ENCODE results near the gene S100A5. TPM values are rescaled to one million over a fixed set of nuclear protein-coding genes. Genes with fewer than 3 reads are reported as not detected.

Gene S100A5
- total RNA-seq, 2 experiments from 2014 or later, result not detected

DNA sequence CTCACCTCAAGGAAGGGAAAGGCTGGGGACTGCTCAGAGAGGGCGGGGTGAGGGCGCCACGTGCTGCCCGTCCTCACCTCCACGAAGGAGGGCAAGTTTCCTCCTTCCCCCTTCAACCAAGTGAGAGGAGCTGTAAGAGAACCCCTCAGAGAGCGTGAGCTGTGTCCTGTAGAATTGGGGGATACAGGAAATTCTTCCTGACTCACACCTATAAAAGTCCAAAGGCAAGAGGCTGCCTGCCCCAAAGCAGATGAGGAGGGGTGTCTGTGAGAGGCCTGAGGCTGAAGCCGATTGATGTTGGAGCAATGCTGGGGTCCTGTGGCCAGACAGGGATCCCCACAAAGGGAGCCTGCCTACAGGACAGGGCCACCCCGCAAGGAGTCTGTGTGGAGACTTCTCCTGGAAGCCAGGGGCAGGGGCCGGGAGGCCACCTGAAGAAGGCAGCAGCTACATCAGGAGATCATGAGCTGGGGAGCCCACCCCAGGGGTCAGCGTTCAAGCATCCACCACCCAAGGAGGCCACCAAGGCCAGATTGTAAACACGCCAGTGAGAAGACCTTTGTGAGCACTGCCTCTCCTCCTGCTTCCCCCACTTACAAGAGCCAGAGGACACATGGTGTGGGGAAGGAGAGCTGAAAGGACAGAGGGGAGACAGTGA, 32.7 kb downstream of the S100A5 start:
- no peak overlapping the region for H3K4me3 ChIP-seq (ENCODE audit: low read depth, low read length, poor library complexity, severe bottlenecking)
- no TSS peak for BruUV-seq (replicated peaks)
- no peak for TF ChIP-seq EZH2phosphoT487 (IDR thresholded peaks at IDR 0.05; ENCODE audit: borderline replicate concordance, low read depth, low read length)
- TF ChIP-seq, protein P1, sequence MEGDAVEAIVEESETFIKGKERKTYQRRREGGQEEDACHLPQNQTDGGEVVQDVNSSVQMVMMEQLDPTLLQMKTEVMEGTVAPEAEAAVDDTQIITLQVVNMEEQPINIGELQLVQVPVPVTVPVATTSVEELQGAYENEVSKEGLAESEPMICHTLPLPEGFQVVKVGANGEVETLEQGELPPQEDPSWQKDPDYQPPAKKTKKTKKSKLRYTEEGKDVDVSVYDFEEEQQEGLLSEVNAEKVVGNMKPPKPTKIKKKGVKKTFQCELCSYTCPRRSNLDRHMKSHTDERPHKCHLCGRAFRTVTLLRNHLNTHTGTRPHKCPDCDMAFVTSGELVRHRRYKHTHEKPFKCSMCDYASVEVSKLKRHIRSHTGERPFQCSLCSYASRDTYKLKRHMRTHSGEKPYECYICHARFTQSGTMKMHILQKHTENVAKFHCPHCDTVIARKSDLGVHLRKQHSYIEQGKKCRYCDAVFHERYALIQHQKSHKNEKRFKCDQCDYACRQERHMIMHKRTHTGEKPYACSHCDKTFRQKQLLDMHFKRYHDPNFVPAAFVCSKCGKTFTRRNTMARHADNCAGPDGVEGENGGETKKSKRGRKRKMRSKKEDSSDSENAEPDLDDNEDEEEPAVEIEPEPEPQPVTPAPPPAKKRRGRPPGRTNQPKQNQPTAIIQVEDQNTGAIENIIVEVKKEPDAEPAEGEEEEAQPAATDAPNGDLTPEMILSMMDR (conservative IDR thresholded peaks at IDR 0.05; ENCODE audit: low read length), result no peak
- no peaks in the 10 kb centered on the region for H3K36me3 ChIP-seq (ENCODE audit: insufficient read depth, low read length)
- no peaks in the 10 kb centered on the region for H3K9me3 ChIP-seq (ENCODE audit: low read length)
- POLR2A ChIA-PET, result interaction anchor here (1.1 kb wide), 1 partner anchor 64 kb away, joined by 3 read pairs; no protein-coding TSS in a partner anchor
- no peaks in the 10 kb centered on the region for H3K79me2 ChIP-seq (ENCODE audit: insufficient read depth, low read depth, low read length)
- H3K27ac ChIP-seq (ENCODE audit: low read depth, low read length, poor library complexity, severe bottlenecking), result no peak overlapping the region
- intact Hi-C loops (cut with micrococcal nuclease; ENCODE audit: unreplicated experiment), result no loop called here
- H3K9me2 ChIP-seq (ENCODE audit: insufficient read depth, low read length), result no peaks in the 10 kb centered on the region
- no peaks in the 10 kb centered on the region for H3K4me1 ChIP-seq (ENCODE audit: insufficient read depth, low read length, poor library complexity, severe bottlenecking)
- no peaks in the 10 kb centered on the region for H4K20me1 ChIP-seq (ENCODE audit: insufficient read depth, low read length)
- no peak for DNase-seq (ENCODE audit: low spot score)
- no peak overlapping the region for H3K4me2 ChIP-seq (ENCODE audit: low read length)
- CTCF ChIA-PET (ENCODE audit: unreplicated experiment), result no interaction called here
- no peak overlapping the region for H2AFZ ChIP-seq (ENCODE audit: low read length)

DNA sequence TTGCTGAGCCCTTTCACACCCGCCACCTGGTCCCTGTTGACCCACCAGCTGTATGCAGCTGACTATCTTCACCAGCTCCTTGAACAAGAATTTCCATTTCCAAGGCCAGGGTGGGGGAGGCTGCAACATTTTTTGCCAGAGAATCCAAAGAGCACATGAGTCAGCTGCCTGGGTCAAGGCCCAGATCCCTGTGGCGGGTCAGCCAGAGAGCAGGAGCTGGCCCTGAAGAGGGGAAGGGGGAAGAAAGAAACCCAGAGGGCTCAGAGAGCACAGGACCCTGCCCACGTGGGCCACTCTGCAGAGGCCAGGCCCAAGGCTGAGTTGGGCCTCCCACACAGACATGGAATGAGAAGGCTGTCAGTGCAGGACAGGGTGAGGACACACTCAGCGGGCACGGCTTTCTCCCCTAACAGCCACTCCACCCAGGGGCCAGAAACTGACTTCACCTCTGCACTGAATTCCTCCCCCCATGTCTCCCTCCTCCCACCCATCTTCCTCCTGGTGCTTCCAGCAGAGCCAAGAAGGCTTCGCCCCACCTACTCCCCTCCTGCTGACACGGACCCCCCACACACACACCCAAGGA, 33.8 kb downstream of the S100A5 start:
- DNase-seq (ENCODE audit: low spot score), result no peak
- POLR2A ChIA-PET, result no interaction called here
- no peak overlapping the region for H3K4me3 ChIP-seq (ENCODE audit: low read depth, low read length, poor library complexity, severe bottlenecking)
- no peak overlapping the region for H3K27ac ChIP-seq (ENCODE audit: low read depth, low read length, poor library complexity, severe bottlenecking)
- no peaks in the 10 kb centered on the region for H4K20me1 ChIP-seq (ENCODE audit: insufficient read depth, low read length)
- intact Hi-C loops (cut with micrococcal nuclease; ENCODE audit: unreplicated experiment), result no loop called here
- H3K9me2 ChIP-seq (ENCODE audit: insufficient read depth, low read length), result no peaks in the 10 kb centered on the region
- no TSS peak for BruUV-seq (replicated peaks)
- H3K79me2 ChIP-seq (ENCODE audit: insufficient read depth, low read depth, low read length), result no peaks in the 10 kb centered on the region
- no peaks in the 10 kb centered on the region for H3K36me3 ChIP-seq (ENCODE audit: insufficient read depth, low read length)
- H2AFZ ChIP-seq (ENCODE audit: low read length), result no peak overlapping the region
- no peak overlapping the region for H3K4me2 ChIP-seq (ENCODE audit: low read length)
- no peak for TF ChIP-seq EZH2phosphoT487 (IDR thresholded peaks at IDR 0.05; ENCODE audit: borderline replicate concordance, low read depth, low read length)
- TF ChIP-seq, protein P1 (conservative IDR thresholded peaks at IDR 0.05; ENCODE audit: low read length), result no peak
- H3K9me3 ChIP-seq (ENCODE audit: low read length), result no peaks in the 10 kb centered on the region
- CTCF ChIA-PET (ENCODE audit: unreplicated experiment), result no interaction called here
- H3K4me1 ChIP-seq (ENCODE audit: insufficient read depth, low read length, poor library complexity, severe bottlenecking), result no peaks in the 10 kb centered on the region

DNA sequence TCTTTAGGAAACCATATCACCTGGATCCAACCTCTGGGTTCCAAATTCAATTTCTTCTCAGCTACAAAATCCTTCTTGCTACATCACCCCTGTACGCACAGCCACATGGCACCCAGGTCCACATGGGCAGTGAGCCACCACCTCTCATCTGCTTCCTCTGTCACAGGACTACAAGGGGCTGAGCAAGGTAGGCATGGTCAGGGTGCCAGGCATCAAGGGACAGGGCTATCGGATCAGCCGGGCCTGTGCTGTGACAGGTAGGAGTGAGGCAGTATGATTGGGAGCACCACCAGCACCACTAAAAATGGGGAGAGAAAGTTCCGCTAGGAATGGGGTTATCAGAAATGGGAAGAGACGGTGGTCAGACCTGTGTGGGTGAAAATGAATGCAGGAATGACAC, 34.3 kb downstream of the S100A5 start:
- Histone ChIP-seq H2AFZ (ENCODE audit: low read length) (no peak overlapping the region), H3K9me3 (ENCODE audit: low read length) (no peaks in the 10 kb centered on the region), H3K4me2 (ENCODE audit: low read length) (no peak overlapping the region), H3K27ac (ENCODE audit: low read depth, low read length, poor library complexity, severe bottlenecking) (no peak overlapping the region), H3K36me3 (ENCODE audit: insufficient read depth, low read length) (no peaks in the 10 kb centered on the region), H3K4me3 (ENCODE audit: low read depth, low read length, poor library complexity, severe bottlenecking) (no peak overlapping the region), H4K20me1 (ENCODE audit: insufficient read depth, low read length) (no peaks in the 10 kb centered on the region), H3K4me1 (ENCODE audit: insufficient read depth, low read length, poor library complexity, severe bottlenecking) (no peaks in the 10 kb centered on the region), H3K79me2 (ENCODE audit: insufficient read depth, low read depth, low read length) (no peaks in the 10 kb centered on the region), H3K9me2 (ENCODE audit: insufficient read depth, low read length) (no peaks in the 10 kb centered on the region)
- POLR2A ChIA-PET, result no interaction called here
- BruUV-seq (replicated peaks), result no TSS peak
- DNase-seq (ENCODE audit: low spot score), result no peak
- CTCF ChIA-PET (ENCODE audit: unreplicated experiment), result no interaction called here
- no peak for TF ChIP-seq EZH2phosphoT487 (IDR thresholded peaks at IDR 0.05; ENCODE audit: borderline replicate concordance, low read depth, low read length)
- TF ChIP-seq, protein P1 (conservative IDR thresholded peaks at IDR 0.05; ENCODE audit: low read length), result no peak
- intact Hi-C loops (cut with micrococcal nuclease; ENCODE audit: unreplicated experiment), result no loop called here
